GM19328 (cell line): ENCODE measurements around the gene TK1.
A peak's percentile ranks its signal among the peaks of the same experiment; 100 is the strongest.
"Not testable (repeated sequence)": the region's sequence is repeated elsewhere in the genome, so short reads cannot be mapped to it uniquely, and the experiment has no call there.

ENCODE experiments used
- ATAC-seq: cut with Tn5 transposase; IDR thresholded peaks from one replicate; pipeline ENCODE4 v1.9.1; 2021; ENCODE audit warnings: mild to moderate bottlenecking, moderate library complexity; ENCODE audit not compliant: unreplicated experiment

The TK1 gene

DNA sequence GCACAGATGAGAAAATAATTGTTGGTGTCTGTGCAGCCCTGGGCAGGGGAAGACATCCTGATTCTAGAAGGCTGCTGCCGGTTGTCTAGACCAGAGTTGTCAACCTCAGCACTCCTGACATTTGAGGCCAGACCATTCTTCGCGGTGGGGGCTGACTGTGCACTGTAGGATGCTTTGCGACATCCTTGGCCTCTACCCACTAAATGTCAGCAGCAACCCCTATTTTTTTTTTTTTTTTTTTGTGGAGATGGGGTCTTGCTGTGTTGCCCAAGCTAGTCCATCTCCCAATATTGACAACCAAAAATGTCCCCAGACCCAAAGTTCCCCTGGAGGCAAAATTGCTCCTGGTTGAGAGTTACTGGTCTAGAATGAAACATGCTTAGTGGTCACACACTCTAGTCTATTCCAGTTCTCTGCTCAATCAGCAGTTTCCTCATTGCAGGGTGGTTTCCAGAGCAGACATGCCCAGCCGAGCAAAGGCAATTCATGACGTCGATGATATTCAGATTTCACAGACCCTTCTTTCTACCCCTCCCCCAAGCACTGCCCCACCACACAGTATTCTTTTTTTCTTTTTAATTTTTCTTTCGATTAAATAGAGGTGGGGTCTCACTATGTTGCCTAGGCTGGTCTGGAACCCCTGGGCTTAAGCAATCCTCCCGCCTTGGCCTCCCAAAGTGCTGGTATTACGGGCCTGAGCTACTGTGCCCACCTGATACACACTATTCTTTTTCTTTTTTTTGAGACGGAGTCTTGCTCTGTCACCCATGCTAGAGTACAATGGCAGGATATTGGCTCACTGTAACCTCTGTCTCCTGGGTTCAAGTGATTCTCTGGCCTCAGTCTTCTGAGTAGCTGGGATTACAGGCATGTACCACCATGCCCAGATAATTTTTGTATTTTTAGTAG lies 31.7 kb downstream of the TK1 start:
- no peak for ATAC-seq

DNA sequence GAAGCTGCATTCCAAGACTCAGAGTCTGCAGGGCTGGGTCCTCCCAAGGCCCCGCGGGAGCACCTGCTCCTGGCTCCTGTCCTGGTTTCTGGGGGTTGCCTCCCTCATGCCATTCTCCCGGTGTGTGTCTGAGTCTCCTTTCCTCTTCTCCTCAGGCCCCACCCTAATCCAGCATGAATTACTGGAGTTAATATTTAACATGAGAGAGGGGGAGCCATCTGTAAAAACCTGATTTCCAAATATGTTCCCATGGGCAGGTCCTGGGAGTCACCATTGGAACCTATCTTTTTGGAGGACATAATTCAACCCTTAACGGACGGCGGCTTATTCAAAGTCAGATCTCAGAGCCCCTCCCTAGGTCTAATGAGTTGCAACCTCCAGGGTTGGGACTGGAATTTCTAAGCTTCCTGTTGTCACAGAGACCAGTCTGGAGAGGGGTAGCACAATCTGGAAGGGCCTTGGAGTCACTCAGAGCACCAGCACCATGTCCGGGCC lies 35.3 kb downstream of the TK1 start:
- no peak for ATAC-seq

DNA sequence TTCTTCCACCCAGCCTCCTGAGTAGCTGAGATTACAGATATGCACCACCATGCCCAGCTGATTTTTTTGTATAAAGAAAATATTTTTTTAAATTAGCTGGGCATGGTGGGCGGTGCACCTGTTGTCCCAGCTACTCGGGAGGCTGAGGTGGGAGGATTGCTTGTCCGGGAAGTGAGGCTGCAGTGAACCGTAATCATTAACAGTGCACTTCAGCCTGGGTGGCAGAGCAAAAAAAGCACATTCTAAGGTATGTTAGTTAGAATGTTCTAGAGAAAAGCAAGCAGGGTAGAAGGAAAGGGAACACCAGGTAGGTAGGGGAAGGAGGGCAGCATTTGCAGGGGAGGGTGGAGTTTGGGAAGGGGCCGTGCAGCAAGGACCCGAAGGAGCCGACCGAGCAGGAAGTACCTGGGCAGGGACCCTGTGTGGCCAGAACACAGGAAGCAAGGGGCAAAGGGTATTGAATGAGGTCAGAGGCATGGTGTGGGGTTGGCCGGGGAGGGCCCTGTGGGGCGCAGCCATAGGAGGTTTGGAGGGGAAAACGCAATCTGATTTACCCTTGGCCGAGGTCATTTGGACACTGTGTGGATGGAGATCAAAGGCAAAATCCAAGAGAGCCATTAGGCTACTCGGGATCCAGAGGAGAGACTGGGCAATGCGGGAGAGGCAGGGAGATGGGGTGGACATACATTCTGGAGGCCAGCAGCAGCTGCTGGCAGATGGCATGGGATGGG lies 38.4 kb downstream of the TK1 start:
- ATAC-seq = no peak

DNA sequence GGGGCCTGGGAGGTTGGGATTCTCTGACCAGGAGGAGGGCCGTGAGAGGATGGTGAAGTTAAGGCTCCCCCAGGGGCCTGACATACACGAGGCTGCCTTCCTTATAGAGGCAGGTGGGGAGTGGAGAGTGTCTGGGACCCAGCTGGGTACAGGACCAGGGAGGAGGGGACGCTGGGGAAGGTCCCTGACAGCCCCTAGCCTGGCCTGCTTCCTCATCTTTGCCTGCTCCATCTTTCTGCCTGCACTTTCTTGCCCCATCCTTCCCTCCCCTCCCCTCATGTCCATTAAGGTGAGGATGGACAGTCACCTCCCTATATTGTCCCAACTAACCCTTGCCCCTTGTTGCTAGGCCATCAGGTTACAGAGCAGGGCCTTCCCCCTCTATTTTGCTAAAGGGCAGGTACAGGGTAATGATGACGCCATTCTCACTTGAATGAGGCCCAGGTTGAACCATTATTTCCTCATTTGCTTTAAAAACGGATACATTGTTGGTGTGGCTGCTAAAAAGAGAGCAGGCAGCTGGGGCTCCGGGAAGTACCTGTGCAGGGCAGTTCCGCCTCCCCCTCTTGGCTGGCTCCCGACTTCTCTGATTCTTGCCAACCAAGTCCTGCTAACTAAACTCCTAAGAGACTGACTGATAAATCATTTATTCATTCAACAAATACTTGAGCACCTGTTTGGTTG lies 39.4 kb downstream of the TK1 start:
- no peak for ATAC-seq

DNA sequence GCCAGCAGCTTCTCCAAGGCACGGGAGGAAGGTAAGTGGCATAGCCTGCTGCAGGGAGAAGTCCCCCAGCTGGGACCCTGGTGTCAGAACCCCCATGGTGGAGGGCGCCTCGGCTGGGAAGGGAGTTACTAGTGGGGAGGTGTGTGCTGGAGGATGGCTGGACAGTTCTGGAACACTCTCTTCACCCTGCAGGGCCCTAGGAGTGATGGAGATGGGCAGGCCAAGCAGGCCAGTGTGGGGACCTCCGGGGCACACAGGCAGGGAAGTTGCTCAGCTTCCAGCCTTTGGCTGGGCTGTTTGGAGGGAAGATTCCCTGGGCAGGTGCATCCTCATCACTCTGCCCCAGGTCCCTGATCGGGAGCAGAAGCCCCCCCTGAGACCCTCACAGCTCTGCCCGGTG lies 40.0 kb downstream of the TK1 start:
- no peak for ATAC-seq

DNA sequence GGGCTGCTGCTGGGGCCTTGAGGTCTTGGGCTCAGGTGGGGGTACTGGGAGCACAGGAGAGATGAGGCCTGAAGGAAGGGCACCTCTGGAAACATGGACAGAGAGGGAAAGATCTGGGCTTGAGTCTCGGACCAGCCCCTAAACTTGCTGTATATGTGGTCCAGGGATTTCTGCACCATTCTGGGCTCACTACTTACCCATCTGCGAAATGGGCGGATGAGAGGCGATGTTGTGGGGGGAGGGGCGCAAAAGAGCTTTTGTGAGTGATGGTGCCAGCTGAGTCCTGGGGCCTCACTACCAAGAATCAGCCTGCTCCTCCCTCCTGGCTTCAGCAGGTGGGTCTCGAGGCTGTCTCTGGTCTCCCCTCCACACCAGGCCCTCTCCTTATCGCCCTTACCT lies 40.4 kb downstream of the TK1 start:
- ATAC-seq = no peak

DNA sequence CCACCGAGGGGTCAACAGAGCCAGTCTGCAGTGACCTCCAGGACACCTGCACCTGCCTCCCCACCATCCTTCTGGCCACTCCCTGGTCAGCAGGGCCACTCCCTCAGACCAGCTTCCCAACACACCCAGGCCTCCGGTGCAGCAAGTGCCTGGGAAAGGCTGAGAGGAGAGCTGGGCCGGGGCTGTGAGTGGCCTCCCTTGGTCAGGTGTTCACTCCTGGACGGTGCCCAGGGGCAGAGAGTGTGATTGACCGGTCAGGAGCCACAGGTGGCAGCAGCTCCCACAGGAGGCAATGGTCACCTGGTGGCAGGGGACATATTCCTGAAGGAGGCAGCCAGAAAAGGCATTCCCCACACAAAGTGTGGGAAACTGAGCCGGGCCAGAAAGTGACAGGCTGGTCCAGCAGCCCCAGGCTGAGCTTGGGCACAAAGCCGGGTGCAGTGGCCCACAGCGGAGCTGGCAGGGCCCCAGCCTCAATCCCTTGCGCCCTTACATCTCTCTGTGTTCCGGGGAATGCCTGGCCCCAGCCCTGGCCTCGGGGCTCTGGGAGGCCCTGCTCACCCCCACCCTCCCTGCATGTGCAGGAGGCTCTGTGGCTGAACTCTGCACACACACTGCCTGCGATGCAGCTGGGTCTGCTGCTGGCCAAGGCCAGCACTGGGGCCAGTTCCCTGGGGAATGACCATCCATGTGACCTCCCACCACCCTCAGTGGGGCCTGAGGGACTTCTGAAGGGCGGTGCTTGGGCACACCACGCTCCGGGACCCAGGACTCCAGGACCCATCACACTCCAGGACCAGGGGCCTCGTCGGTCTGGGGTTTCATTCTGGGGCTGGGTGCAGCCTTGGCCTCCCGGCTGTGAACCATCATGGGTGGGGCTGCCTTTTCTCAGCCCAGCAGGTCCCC lies 41.9 kb downstream of the TK1 start:
- ATAC-seq = no peak

DNA sequence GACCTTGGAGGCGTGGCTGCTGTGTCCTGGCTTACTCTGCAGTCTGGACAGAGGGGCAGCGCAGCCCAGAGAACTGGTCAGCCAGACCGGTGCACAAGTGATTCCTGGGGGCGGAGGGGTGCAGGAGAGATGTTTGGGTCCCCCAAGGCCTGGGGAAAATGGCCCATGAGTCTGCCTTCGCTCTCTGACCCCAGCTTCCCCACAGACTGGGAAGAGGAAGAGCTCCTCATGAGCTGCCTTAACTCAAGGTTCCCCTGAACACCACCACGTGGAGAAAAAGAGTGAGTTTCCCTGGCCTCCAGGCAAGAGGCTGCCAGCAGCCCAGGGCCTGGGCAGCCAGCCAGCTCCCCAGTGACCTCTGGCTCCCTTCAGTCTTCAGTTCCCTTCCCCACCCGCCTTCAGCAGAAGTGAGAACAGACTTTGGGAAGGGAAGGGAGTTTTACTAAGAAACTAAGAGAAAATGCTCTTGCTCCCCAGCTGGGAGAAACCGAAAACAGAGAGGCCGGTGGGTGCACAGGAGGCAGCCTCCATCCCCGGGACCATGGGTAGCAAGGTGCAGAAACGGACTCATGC lies 42.6 kb downstream of the TK1 start:
- ATAC-seq = no peak

DNA sequence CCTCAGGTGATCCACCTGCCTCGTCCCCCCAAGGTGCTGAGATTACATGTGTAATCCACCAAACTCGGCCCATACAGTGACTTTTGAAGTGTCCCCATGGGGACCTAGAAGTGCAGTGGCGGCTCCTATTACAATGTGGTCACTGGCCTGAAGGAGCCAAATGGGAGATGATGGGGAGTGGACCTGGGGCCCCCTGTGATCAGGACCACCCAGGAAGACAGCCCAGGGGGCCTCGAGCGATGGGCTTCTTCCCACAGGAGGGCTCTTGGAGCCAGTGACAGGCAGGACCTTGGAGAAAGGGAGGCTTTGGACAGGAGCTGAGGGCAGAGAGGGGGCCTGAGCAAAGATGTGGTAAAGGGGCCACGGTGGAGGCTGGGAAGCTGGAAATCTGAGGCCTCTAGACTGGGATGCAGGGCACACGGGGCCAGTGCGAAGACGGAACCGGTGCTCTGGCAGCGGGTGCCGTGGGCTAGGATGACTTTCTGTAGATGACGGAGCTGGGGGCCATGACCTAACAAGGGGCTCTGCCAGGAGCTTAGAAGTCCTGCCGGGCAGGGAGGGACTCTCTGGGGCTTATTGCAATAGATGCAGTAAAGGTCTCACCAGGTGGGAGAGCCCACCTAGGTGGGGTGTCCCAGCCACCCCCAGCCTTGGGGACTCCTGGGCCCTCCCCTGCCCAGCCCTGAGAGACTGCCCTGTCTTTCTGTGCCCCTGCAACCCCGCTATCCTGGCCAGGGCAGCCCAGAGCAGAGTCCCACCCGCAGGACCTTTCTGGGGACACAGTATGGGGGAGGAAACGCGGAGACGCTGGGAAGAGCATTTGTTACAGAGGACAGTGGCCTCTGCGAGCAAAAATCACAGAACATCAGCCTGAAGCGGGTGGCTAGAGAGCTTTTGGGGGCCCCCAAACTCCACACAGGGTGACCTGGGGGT lies 43.4 kb downstream of the TK1 start:
- ATAC-seq = no peak

DNA sequence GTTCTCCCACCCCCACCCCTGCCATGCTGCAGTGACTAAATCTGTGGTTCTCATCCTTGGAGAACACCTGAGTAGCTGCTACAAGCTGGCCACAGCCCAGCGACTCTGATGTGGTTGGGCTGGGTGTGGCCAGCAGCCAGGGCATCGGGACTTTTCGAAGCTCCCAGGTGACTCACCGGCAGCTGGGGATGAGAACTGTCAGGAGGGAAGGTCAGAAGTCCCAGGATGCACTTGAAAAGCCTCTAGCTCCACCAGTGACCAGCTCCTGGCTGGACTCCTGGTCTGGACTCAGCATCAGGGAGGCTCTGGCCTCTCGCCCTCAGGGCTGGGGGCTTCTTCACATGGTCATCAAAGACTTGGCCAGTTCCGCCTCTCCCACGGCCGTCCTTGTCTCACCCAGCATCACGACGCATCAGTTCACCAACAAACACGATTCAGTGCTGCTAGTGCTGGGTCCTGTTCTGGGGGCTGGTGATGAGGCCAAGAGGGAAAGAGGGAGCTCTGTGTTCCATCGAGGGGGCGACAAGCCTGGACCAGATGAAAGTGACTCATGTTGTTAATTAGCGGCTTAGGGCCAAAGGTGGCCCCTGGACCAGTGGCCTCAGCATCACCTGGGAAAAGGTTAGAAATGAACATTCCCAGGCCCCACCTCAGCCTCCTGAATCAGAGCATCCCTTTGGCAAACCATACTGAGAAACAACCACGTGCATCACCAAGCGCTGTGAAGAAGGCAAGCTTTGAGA lies 44.6 kb downstream of the TK1 start:
- no peak for ATAC-seq

DNA sequence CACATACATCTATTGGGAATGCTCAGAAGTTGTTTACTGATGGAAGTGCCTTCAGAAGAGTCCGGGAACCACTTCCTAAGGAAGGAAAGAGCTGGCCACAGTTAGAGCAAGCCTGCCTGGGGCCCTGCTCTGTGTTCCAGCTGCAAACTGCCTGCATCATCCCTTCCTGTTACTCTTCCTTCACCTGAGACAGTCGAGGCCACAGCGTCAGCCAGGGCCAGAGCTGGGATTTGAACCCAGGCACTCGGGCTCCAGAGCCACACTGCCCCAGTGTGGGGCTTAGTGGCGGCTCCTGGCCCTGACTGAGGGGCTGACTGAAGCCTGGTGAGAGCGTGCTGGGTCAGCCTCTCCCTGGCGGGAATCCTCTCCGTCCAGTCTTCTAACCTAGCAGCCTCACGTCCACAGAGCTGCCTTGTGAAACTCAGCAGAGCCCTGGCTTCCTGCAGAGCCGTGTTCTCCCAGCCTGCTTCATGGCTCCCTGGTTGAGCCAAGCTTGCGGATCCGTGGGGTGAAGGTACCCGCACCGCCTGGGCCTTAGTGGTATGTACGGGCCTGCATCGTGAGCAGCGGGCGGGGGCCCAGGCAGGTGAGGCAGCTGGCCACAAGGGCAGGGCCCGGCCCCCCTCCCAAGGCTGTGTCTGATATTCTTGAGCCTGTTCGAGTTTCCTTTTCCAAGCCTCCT lies 45.3 kb downstream of the TK1 start:
- ATAC-seq = no peak

DNA sequence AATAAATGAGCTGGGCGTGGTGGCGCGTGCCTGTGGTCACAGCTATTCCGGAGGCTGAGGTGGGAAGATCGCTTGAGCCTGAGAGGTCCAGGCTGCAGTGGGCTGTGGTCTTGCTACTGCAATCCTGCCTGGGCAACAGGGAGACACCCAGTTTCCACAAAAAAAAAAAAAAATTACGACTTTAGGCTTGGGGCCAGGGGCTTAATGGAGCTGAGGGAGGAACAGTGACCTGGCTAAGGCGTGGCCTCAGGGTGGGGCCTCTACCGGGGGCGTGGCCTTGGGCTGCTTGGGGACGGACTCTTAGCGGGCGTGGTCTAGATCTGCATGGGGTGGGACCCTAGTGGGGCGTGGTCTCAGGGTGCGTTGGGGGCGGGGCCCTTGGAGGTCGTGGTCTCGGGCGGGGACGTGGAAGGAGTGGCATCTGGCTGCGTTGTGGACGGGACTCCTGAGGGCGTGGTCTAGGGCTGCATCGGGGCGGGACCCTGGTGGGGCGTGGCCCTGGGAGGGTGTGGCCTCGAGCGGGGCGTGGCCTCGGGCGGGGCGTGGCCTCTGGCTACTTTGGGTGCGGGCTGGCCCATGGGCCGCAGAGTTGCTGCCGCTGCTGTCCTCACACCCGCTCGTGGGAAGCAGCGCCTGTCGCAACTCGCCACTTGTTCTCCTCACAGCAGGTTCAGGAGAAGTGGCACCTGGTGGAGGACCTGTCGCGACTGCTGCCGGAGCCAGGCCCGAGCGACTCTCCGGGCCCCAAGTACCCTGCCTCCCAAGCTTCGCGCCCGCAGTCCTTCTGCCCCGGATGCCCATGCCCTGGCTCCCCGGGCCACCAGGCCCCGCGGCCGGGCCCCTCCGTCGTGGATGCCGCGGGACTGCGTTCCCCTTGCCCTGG lies 46.4 kb downstream of the TK1 start:
- ATAC-seq = peak; percentile 65

DNA sequence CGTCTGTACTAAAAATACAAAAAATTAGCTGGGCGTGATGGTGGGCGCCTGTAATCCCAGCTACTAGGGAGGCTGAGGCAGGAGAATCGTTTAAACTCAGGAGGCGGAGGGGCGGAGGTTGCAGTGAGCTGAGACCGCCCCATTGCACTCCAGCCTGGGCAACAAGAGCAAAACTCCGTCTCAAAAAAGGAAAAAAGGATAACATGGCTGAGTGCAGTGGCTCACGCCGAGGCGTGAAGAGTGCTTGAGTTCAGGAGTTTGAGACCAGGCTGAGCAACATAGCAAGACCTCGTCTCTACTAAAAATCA lies 47.0 kb downstream of the TK1 start:
- ATAC-seq = not testable (repeated sequence)

DNA sequence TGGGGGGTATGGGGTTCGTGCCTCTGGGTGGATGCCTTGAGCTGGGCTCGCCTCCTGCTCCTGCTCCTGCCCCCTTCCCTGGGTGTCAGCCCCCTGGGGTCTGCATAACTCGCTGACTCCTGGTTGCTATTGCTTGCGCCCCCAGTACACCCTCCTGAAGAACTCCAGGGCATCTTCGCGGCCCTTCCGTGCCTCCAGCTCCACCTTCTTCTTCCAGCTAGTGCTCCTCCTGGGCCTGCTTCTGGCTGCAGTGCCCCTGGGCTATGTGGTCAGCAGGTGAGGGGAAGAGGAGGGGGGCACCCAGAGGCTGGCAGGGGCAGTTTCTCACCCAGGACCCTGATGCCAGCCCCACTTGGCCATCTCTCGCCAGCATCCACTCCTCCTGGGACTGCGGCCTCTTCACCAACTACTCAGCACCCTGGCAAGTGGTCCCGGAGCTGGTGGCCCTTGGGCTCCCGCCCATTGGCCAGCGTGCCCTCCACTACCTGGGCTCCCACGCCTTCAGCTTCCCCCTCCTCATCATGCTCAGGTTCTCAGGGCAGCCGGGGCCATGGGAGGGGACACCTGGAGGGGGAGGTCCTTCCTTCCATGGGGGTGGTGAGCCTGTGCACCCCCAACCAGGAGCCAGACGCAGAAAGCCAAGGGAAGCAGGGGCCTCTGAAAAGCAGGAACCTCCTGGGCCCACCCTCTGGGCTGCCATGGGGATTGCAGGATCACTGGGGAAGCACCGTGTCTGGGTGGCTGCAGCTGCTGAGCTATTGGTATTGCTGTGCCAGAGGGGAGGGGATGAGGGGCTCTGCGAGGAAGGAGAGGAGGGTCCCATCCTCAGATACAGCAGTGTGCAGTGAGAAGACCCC lies 48.4 kb downstream of the TK1 start:
- ATAC-seq = no peak

DNA sequence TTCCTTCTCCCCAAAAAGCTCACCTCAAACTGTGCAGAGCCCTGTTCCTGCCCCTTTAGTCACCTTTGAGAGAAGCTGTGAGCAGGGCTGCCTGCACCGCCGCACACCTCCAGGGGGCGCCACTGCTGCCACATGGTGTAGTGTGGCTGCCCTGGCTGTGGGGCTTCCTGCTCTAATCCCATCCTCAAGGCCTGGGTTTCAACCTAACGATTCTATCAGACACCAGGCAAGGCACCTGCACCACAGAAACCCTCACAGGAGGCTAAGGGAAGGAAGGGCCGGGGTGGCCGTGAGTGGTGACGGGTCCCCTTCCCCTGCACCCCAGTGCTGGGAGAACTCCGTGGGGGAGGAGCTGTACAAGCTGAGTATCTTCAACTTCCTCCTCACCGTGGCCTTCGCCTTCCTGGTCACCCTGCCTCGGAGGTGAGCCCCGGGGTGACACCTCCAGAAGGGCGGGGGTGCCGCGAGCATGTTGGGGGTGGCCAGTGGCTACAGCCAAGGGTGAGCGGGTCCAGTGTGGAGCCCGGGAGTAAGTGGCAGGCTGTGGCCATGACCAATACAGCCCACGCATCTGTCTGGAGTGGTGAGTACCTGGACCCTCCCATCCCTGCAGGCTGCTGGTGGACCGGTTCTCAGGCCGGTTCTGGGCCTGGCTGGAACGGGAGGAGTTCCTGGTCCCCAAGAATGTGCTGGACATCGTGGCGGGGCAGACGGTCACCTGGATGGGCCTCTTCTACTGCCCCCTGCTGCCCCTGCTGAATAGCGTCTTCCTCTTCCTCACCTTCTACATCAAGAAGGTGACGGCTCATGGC lies 49.3 kb downstream of the TK1 start:
- no peak for ATAC-seq
